HG03460 (cell line): ENCODE measurements around the gene MICAL2.

Experiments used
- ATAC-seq: cut with Tn5 transposase; IDR thresholded peaks from one replicate; pipeline ENCODE4 v1.9.1; 2021; ENCODE audit not compliant: unreplicated experiment

MICAL2 gene

GRCh38 chr11:12077535-12078280 lies 32.7 kb upstream of the MICAL2 start:
- ATAC-seq, result no peak

DNA sequence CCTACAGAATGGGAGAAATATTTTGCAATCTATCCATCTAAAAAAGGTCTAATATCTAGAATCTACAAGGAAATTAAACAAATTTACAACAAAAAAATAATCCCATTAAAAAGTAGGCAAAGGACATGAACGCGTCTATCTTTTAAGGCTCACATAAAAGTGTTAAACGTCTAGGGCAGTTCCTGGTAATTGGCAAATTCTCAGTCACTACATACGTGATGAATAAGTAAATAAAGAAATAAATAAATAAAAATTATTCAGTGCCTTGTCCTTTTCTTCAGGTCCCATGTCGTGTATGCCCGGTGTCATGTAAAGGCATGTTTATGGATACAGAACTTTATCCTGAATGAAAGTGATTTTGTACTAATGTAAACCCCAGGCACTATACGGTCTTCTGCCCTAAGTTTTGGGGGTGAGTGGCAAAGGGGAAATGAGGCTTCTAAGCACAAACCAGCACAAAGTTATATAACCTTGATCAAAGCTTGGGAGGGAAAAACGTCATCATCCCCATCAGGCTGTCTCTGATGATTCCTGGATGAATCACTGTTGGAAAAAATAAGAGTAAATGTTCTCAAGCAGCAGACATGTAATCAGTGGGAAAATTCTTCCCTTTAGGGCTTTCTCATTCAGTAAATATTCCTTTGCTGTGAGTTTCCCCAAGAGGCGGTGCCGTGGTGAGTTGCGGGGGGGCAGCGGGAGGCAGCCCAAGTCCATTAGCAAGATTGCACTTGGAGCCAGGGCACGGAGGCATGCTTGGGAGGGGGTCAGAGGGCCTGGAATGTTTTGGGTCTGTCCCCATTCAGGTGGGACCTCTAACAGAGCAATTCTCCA lies 30.4 kb upstream of the MICAL2 start:
- no peak for ATAC-seq

- ATAC-seq, result no peak
These were observed 27.0 kb upstream of the MICAL2 start for GRCh38 chr11:12083380-12083779.

DNA sequence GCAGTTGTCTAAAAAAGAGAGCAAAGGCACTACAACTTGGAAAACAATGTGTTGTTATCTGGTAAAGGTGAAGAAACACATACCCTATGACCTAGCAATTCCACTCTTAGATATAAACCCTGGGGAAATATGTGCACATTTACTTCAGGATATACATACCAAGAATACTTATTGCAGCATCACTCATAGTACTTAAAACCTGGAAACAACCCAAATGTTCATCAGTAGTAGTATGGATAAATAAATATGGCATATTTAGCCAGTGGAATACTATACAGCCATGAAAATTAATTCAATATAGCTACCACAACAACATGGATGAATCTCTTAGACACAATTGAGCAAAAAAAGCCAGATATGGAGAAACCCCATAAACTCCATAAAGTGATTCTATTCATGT lies 26.1 kb upstream of the MICAL2 start:
- no peak for ATAC-seq

GRCh38 chr11:12085371-12086251 lies 24.8 kb upstream of the MICAL2 start:
- no peak for ATAC-seq

GRCh38 chr11:12086271-12087074 lies 23.9 kb upstream of the MICAL2 start:
- no peak for ATAC-seq

DNA sequence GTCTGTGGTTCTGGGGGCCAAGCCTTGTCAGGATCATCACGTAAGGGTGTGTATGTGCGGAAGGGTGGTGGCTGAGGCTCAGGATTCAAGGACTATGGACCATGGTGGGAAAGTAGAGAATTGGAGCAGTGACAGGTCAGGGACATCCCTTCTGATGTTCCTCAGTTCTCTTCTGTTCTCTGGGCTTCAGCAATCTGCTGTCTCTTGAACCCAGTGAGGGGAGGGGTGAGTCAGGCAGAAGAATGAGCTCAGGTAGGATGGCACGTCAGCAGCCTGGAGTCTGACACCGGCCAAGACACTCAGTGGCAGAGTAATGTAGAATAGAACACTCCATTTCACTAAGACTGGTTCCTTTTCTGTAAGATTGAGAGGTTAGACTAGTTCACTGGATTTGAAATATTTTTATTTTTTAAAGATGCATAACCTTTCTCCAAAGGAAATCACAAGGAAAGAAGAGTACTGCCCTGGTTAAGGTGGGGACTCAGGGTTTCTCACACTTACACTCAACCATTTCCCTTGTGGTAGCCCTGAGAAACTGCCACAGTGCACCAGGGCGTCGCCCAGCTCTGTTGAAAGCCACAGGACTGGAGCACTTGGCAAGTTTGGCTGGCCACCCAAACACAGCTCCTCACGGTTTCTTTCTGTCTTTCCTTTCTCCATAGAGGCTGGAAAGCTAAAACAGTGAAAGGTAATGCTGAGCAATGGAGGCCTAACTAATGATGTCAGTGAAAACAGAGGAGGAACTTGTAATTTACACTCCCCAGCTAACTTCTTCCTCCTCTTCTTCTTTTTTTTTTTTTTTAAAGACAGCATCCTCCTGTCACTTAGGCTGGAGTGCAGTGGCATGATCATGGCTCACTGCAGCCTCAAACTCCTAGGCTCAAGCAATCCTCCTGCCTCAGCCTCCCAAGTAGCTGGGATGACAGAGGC lies 23.1 kb upstream of the MICAL2 start:
- ATAC-seq, result peak; percentile 65

- no peak for ATAC-seq
These were observed 22.3 kb upstream of the MICAL2 start for GRCh38 chr11:12088047-12088481.

GRCh38 chr11:12088531-12088930 lies 21.9 kb upstream of the MICAL2 start:
- no peak for ATAC-seq

DNA sequence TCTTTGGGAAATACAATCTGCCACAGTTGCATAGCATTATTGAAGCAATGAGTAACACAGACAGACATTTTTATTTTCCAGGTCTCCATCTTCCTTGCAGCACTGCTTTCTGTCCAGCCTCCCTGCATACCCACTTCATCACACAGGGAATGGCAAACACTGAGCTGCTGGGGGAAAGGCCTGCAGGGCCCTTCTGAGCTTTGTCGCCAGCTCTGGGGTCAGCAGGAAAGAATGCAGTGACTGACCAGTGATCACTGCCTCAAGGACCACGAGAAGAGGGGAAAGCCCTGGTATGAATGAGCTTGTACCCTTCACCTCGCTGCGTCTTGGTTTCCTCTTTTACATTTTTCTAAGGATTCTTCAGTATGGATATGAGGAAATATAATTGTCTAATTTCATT lies 21.3 kb upstream of the MICAL2 start:
- ATAC-seq, result no peak

GRCh38 chr11:12089473-12089872 lies 20.9 kb upstream of the MICAL2 start:
- ATAC-seq, result no peak

- ATAC-seq, result no peak
These were observed 20.3 kb upstream of the MICAL2 start for GRCh38 chr11:12090061-12090591.

DNA sequence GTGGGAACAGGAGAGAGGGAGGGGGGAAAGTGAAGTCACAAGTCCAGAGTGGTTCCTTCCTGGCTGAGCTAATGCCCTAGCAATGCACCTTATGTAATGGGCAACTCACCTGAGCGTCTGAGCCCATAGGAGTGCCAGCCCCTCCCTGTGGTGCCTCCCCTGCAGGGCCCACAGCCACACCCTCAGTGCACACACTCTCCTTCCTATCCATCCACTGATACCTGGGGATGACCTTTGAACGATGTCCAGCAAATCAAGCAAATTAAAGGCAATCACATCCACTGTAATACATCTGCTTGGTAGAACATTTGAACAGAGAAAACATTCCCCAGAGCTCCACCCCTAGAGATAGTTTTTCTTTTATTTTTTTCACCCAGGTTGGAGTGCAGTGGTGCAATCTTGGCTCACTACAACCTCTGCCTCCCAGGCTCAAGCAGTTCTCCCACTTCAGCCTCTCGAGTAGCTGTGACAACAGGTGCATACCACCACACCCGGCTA lies 19.6 kb upstream of the MICAL2 start:
- ATAC-seq, result no peak

- no peak for ATAC-seq
These were observed 18.3 kb upstream of the MICAL2 start for GRCh38 chr11:12091956-12092558.

DNA sequence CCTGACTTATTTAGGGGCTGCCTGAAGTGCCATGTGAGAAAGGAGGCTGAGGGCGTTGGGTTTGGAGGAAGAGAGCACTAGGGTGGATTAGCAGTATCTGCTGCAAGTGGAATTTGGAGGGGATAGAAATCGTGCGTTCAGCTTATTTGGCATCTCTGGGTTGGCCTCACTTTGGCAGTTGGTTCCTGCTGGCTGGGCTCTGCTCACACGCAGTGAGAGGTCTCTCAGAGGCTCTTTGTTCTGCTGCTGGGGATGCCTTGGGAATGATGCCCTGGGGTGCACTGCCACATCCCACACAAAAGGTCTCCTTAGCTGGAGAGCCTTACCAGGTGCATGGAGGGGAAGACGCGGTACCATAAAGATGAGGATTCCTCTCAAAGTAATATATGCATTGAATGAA lies 17.7 kb upstream of the MICAL2 start:
- ATAC-seq, result no peak

DNA sequence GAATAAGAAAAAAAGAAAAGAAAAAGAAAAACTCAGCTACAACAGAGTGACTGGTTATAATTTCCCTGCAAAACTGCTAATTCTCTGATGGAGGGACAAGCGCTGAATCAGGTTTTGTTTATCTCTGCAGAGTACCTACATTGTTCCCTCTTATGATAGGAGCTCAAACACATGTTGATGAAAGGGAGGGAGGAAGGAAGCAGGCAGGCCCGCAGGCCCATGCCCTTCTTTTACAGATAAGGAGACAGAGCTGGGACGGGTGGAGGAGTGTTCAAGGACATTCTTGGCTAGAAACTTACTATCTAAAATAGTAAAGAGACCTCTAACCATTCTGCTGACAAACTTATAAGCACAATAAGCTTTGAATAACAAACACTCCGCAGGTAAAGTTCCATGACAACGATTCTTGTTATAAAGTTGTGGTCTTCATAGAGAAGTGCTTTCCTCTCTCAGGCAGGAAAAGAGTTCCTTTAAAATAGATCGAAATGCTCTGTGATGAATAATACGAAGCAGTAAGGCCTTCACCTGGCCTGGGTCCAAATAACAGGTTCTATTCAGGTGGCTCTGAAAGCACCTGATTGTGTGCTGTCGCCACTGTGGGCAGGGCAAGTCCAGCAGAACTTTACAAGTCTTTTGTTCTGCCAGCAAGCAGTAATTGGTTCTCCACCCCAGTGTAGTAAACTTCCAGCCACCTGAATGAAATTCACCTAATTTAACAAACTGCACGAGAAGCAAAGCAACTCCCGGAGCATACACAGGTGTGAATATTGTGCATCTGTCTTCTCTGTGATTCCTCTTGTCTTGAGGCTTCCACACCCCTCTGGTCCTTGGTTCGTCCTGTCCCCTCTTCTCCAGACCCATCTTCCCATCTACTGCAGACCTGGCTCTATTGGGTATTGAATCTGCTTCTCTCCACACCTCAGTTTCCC lies 15.3 kb upstream of the MICAL2 start:
- ATAC-seq, result no peak

GRCh38 chr11:12097219-12097618 lies 13.2 kb upstream of the MICAL2 start:
- no peak for ATAC-seq

GRCh38 chr11:12098601-12099000 lies 11.8 kb upstream of the MICAL2 start:
- ATAC-seq, result no peak
